AG10803 (cell line): ENCODE results near the gene KCNK7.

Source experiments
- DNase-seq: peaks from one replicate; pipeline ENCODE4 v3.0.0; 2010; ENCODE audit warnings: low read depth
- H3K4me3 ChIP-seq: 2 replicates; pipeline ENCODE4 v1.5.1; 2011; ENCODE audit warnings: mild to moderate bottlenecking, low read length, control low read depth
- TF ChIP-seq, protein P1 (sequence below): conservative IDR thresholded peaks from 2 replicates; pipeline ENCODE4 v1.5.1; 2011; ENCODE audit warnings: mild to moderate bottlenecking, low read length, control low read depth, inconsistent platforms

The KCNK7 gene

GRCh38 chr11:65545853-65546216 is 49.8 kb downstream of the KCNK7 start:
- no peak overlapping the region for H3K4me3 ChIP-seq

More at GRCh38 chr11:65545853-65546216, 49.8 kb downstream of the KCNK7 start:
- DNase-seq = no peak
- TF ChIP-seq, protein P1, sequence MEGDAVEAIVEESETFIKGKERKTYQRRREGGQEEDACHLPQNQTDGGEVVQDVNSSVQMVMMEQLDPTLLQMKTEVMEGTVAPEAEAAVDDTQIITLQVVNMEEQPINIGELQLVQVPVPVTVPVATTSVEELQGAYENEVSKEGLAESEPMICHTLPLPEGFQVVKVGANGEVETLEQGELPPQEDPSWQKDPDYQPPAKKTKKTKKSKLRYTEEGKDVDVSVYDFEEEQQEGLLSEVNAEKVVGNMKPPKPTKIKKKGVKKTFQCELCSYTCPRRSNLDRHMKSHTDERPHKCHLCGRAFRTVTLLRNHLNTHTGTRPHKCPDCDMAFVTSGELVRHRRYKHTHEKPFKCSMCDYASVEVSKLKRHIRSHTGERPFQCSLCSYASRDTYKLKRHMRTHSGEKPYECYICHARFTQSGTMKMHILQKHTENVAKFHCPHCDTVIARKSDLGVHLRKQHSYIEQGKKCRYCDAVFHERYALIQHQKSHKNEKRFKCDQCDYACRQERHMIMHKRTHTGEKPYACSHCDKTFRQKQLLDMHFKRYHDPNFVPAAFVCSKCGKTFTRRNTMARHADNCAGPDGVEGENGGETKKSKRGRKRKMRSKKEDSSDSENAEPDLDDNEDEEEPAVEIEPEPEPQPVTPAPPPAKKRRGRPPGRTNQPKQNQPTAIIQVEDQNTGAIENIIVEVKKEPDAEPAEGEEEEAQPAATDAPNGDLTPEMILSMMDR = no peak
